SU-DHL-6 (cell line): ENCODE data around the gene TMEM229A.

ENCODE experiments used
- H2AFZ ChIP-seq: fragments of 200-600 bp; sonication (generic); 2 replicates; pipeline ENCODE4 v1.6.1; 2014; ENCODE audit warnings: low read depth, mild to moderate bottlenecking, moderate library complexity, mixed read lengths, antibody characterized with exemption, low read length; ENCODE audit not compliant: severe bottlenecking
- H3F3A ChIP-seq: fragments of 200-600 bp; shearing (Covaris generic); 2 replicates; pipeline ENCODE4 v1.6.0; 2016; ENCODE audit warnings: antibody characterized with exemption, mild to moderate bottlenecking; ENCODE audit not compliant: insufficient read depth
- H3K27ac ChIP-seq: fragments of 200-600 bp; sonication (generic); 2 replicates; pipeline ENCODE4 v1.5.1; 2016; ENCODE audit warnings: low read depth, mild to moderate bottlenecking, low read length, moderate library complexity, mixed read lengths
- H3K27me3 ChIP-seq: fragments of 200-600 bp; sonication (generic), shearing (Covaris generic); 2 replicates; pipeline ENCODE4 v1.6.0; 2014; ENCODE audit warnings: mild to moderate bottlenecking, low read length
- H3K36me3 ChIP-seq: fragments of 200-600 bp; sonication (generic); 2 replicates; pipeline ENCODE4 v1.6.1; 2014; ENCODE audit warnings: mild to moderate bottlenecking, low read length, mixed read lengths
- H3K4me2 ChIP-seq: fragments of 300-600, 200-600 bp; shearing (Covaris generic), sonication (generic); 2 replicates; pipeline ENCODE4 v1.6.0; 2014; ENCODE audit warnings: low read length, low read depth, mild to moderate bottlenecking; ENCODE audit not compliant: poor library complexity, severe bottlenecking
- H3K4me3 ChIP-seq: fragments of 200-600 bp; sonication (generic); 2 replicates; pipeline ENCODE4 v1.5.1; 2014; ENCODE audit warnings: antibody characterized with exemption, low read length, mild to moderate bottlenecking, mixed read lengths; ENCODE audit not compliant: insufficient read depth, poor library complexity, severe bottlenecking
- H3K79me2 ChIP-seq: fragments of 200-600 bp; sonication (generic); 2 replicates; pipeline ENCODE4 v1.6.1; 2014; ENCODE audit warnings: mild to moderate bottlenecking, low read length, moderate library complexity; ENCODE audit not compliant: insufficient read depth
- H3K9ac ChIP-seq: fragments of 200-600 bp; sonication (generic); 2 replicates; pipeline ENCODE4 v1.7.0; 2014; ENCODE audit warnings: mild to moderate bottlenecking, low read length
- H3K9me2 ChIP-seq: fragments of 200-600 bp; sonication (generic); replicated peaks from 2 replicates; pipeline ENCODE4 v1.6.1; 2014; ENCODE audit warnings: low read length; ENCODE audit not compliant: insufficient read depth
- H3K9me3 ChIP-seq: fragments of 200-600 bp; sonication (generic); 2 replicates; pipeline ENCODE4 v1.6.1; 2014; ENCODE audit warnings: low read length, mixed read lengths; ENCODE audit not compliant: insufficient read depth
- H4K20me1 ChIP-seq: fragments of 200-600 bp; sonication (generic); 2 replicates; pipeline ENCODE4 v1.6.1; 2014; ENCODE audit warnings: low read depth, mild to moderate bottlenecking, antibody characterized with exemption, low read length, moderate library complexity, mixed read lengths
- CTCF ChIP-seq: fragments of 200-600 bp; sonication (generic); IDR thresholded peaks from one replicate; pipeline ENCODE4 v1.5.1; 2017; ENCODE audit warnings: antibody characterized with exemption, mild to moderate bottlenecking, low read length, moderate library complexity; ENCODE audit not compliant: insufficient read depth, poor library complexity, severe bottlenecking
- EZH2phosphoT487 ChIP-seq: fragments of 200-600 bp; sonication (generic), shearing (Covaris generic); conservative IDR thresholded peaks from 2 replicates; pipeline ENCODE4 v1.6.1; 2018; ENCODE audit warnings: mild to moderate bottlenecking, antibody characterized with exemption, low read length, moderate library complexity, mixed read lengths

The TMEM229A gene

GRCh38 chr7:123998921-123999320 lies 33.9 kb downstream of the TMEM229A start:
- Histone ChIP-seq H3K79me2 (no peaks in the 10 kb centered on the region), H3F3A (no peaks in the 10 kb centered on the region), H3K27me3 (no peaks in the 10 kb centered on the region), H3K27ac (no peak overlapping the region), H4K20me1 (no peaks in the 10 kb centered on the region), H3K4me3 (no peak overlapping the region), H2AFZ (no peak overlapping the region), H3K9me2 (no peaks in the 10 kb centered on the region), H3K9ac (no peak overlapping the region), H3K4me2 (no peak overlapping the region), H3K36me3 (no peaks in the 10 kb centered on the region), H3K9me3 (no peaks in the 10 kb centered on the region)
- TF ChIP-seq CTCF = no peak

- H3K79me2 ChIP-seq = no peaks in the 10 kb centered on the region
- H2AFZ ChIP-seq = no peak overlapping the region
- no peaks in the 10 kb centered on the region for H3F3A ChIP-seq
- no peak overlapping the region for H3K27ac ChIP-seq
- no peaks in the 10 kb centered on the region for H3K9me2 ChIP-seq
- no peak overlapping the region for H3K9ac ChIP-seq
- TF ChIP-seq CTCF (no peak), EZH2phosphoT487 (no peak)
- no peak overlapping the region for H3K4me3 ChIP-seq
- H3K4me2 ChIP-seq = no peak overlapping the region
- H4K20me1 ChIP-seq = no peaks in the 10 kb centered on the region
- H3K9me3 ChIP-seq = no peaks in the 10 kb centered on the region
- H3K36me3 ChIP-seq = no peaks in the 10 kb centered on the region
- H3K27me3 ChIP-seq = no peaks in the 10 kb centered on the region
These were observed 36.6 kb downstream of the TMEM229A start for GRCh38 chr7:123996327-123996625.

- no peaks in the 10 kb centered on the region for H4K20me1 ChIP-seq
- no peak for TF ChIP-seq CTCF
- no peak for TF ChIP-seq EZH2phosphoT487
- H3K36me3 ChIP-seq = no peaks in the 10 kb centered on the region
- H3K27ac ChIP-seq = no peak overlapping the region
- H3K9me2 ChIP-seq = no peaks in the 10 kb centered on the region
- H3K27me3 ChIP-seq = no peaks in the 10 kb centered on the region
- no peaks in the 10 kb centered on the region for H3F3A ChIP-seq
- H3K4me3 ChIP-seq = no peak overlapping the region
- no peak overlapping the region for H2AFZ ChIP-seq
- no peak overlapping the region for H3K9ac ChIP-seq
- H3K79me2 ChIP-seq = no peaks in the 10 kb centered on the region
- no peaks in the 10 kb centered on the region for H3K9me3 ChIP-seq
- no peak overlapping the region for H3K4me2 ChIP-seq
These were observed 37.1 kb downstream of the TMEM229A start for GRCh38 chr7:123995617-123996326.
